SK-N-SH treated with all-trans-retinoic acid at 6 μM for 48 hours (cell line): ENCODE results near the gene TMIE.

Source experiments
- ARNTL ChIP-seq: fragments of 450-650 bp; formaldehyde crosslinking; IDR thresholded peaks from 2 replicates; pipeline ENCODE4 v1.5.0; 2020; ENCODE audit warnings: low read depth, mild to moderate bottlenecking, moderate library complexity, borderline replicate concordance
- RARB ChIP-seq: fragments of 250-450 bp; sonication (Bioruptor Pico); IDR thresholded peaks from 2 replicates; pipeline ENCODE4 v1.8.0; 2021; ENCODE audit warnings: mild to moderate bottlenecking, moderate library complexity
- ZFP3 ChIP-seq: fragments of 250-450 bp; sonication (Bioruptor Pico); IDR thresholded peaks from 2 replicates; pipeline ENCODE4 v1.5.0; 2020; ENCODE audit warnings: mild to moderate bottlenecking, moderate library complexity
- ZFP30 ChIP-seq: fragments of 450-650 bp; formaldehyde crosslinking; IDR thresholded peaks from 2 replicates; pipeline ENCODE4 v1.5.0; 2022; ENCODE audit warnings: mild to moderate bottlenecking, moderate library complexity
- ZNF8 ChIP-seq: fragments of 450-650 bp; formaldehyde crosslinking; IDR thresholded peaks from 2 replicates; pipeline ENCODE4 v1.5.0; 2020; ENCODE audit warnings: mild to moderate bottlenecking, moderate library complexity
- TF ChIP-seq, protein P1 (sequence below): fragments of 250-450 bp; sonication (Bioruptor Pico); IDR thresholded peaks from 2 replicates; pipeline ENCODE4 v1.5.1; 2021; ENCODE audit warnings: mild to moderate bottlenecking, moderate library complexity

- TF ChIP-seq ARNTL (CRISPR knock-in tag): no peak
- TF ChIP-seq, protein P1, sequence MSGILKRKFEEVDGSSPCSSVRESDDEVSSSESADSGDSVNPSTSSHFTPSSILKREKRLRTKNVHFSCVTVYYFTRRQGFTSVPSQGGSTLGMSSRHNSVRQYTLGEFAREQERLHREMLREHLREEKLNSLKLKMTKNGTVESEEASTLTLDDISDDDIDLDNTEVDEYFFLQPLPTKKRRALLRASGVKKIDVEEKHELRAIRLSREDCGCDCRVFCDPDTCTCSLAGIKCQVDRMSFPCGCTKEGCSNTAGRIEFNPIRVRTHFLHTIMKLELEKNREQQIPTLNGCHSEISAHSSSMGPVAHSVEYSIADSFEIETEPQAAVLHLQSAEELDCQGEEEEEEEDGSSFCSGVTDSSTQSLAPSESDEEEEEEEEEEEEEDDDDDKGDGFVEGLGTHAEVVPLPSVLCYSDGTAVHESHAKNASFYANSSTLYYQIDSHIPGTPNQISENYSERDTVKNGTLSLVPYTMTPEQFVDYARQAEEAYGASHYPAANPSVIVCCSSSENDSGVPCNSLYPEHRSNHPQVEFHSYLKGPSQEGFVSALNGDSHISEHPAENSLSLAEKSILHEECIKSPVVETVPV: no peak
- no peak for TF ChIP-seq ZFP3 (CRISPR knock-in tag)
- no peak for TF ChIP-seq RARB (CRISPR knock-in tag)
- no peak for TF ChIP-seq ZFP30 (CRISPR knock-in tag)
- TF ChIP-seq ZNF8 (CRISPR knock-in tag): no peak
These were observed 7.3 kb upstream of the TMIE start for GRCh38 chr3:46693892-46694226.
